AG09319 (cell line): ENCODE data around the gene FAM120AOS.

ENCODE experiments used
- DNase-seq: peaks from one replicate; pipeline ENCODE4 v3.0.0-alpha.2; 2010; ENCODE audit warnings: low read depth; ENCODE audit errors: extremely low read depth
- CTCF ChIP-seq: IDR thresholded peaks from 2 replicates; pipeline ENCODE4 v1.5.1; 2011; ENCODE audit warnings: low read depth, mild to moderate bottlenecking, inconsistent platforms, low read length, moderate library complexity

FAM120AOS gene

GRCh38 chr9:93476924-93477323 lies 23.5 kb upstream of the FAM120AOS start:
- TF ChIP-seq CTCF, result no peak
- no peak for DNase-seq

GRCh38 chr9:93475856-93476255 lies 22.5 kb upstream of the FAM120AOS start:
- no peak for DNase-seq
- no peak for TF ChIP-seq CTCF

- TF ChIP-seq CTCF, result no peak
- no peak for DNase-seq
Measured at GRCh38 chr9:93475108-93475507, 21.7 kb upstream of the FAM120AOS start.

- no peak for TF ChIP-seq CTCF
- DNase-seq, result no peak
Measured at GRCh38 chr9:93473411-93473810, 20.0 kb upstream of the FAM120AOS start.

- TF ChIP-seq CTCF, result no peak
- no peak for DNase-seq
Measured at GRCh38 chr9:93471124-93471523, 17.7 kb upstream of the FAM120AOS start.

- no peak for TF ChIP-seq CTCF
Measured at GRCh38 chr9:93470391-93470790, 17.0 kb upstream of the FAM120AOS start.

GRCh38 chr9:93468763-93469456 lies 15.5 kb upstream of the FAM120AOS start:
- DNase-seq, result no peak
- TF ChIP-seq CTCF, result no peak

More at GRCh38 chr9:93470391-93470790, 17.0 kb upstream of the FAM120AOS start:
- no peak for DNase-seq
